Keratinocyte (primary cell): ENCODE data around the gene SLX4IP. TPM values are rescaled to one million over a fixed set of nuclear protein-coding genes. Genes with fewer than 3 reads are reported as not detected.

ENCODE experiments used
- DNase-seq: peaks from one replicate; pipeline ENCODE4 v3.0.0-alpha.2; 2011; ENCODE audit warnings: low read depth, missing footprints, low spot score
- FAIRE-seq: peaks from 2 replicates; lab custom pipeline; 2011; peaks lifted over from hg19 to GRCh38; lab: Jason Lieb, UNC
- H2AFZ ChIP-seq: 2 replicates; pipeline ENCODE4 v1.6.0; 2012; ENCODE audit warnings: low read length, control low read depth, inconsistent platforms; ENCODE audit not compliant: control insufficient read depth
- H3K27ac ChIP-seq: 2 replicates; pipeline ENCODE4 v1.5.1; 2011; ENCODE audit warnings: low read length; ENCODE audit not compliant: control insufficient read depth, insufficient read depth
- H3K27me3 ChIP-seq: 3 replicates; pipeline ENCODE4 v1.6.0; 2011; ENCODE audit warnings: low read length; ENCODE audit not compliant: control insufficient read depth, insufficient read depth; ENCODE audit errors: extremely low read depth
- H3K36me3 ChIP-seq, 2 experiments: 2 replicates in 1 of 2; 3 replicates in 1 of 2; pipeline ENCODE4 v1.5.1; 2011; ENCODE audit warnings: low read length in 2 of 2, mild to moderate bottlenecking in 1 of 2; ENCODE audit not compliant: control insufficient read depth in 2 of 2, insufficient read depth in 2 of 2; ENCODE audit errors: extremely low read depth in 1 of 2
- H3K4me1 ChIP-seq: 3 replicates; pipeline ENCODE4 v1.5.1; 2011; ENCODE audit warnings: low read length; ENCODE audit not compliant: control insufficient read depth, insufficient read depth; ENCODE audit errors: extremely low read depth
- H3K4me2 ChIP-seq: 3 replicates; pipeline ENCODE4 v1.6.0; 2011; ENCODE audit warnings: low read depth, low read length; ENCODE audit not compliant: control insufficient read depth, insufficient read depth; ENCODE audit errors: extremely low read depth
- H3K4me3 ChIP-seq, 3 experiments: fragments of 200-600 bp in 1 of 3; sonication (generic) in 1 of 3; 2 replicates in 2 of 3; 3 replicates in 1 of 3; pipeline ENCODE4 v1.5.1; 2011 to 2016; ENCODE audit warnings: low read length in 3 of 3, mild to moderate bottlenecking in 3 of 3, control low read depth in 2 of 3, inconsistent platforms in 1 of 3, low read depth in 1 of 3, mixed read lengths in 1 of 3, mixed run types in 1 of 3, moderate library complexity in 1 of 3; ENCODE audit not compliant: control insufficient read depth in 2 of 3, insufficient read depth in 2 of 3; ENCODE audit errors: extremely low read depth in 1 of 3
- H3K79me2 ChIP-seq: 2 replicates; pipeline ENCODE4 v1.6.0; 2012; ENCODE audit warnings: low read length; ENCODE audit not compliant: control insufficient read depth, insufficient read depth
- H3K9ac ChIP-seq: 3 replicates; pipeline ENCODE4 v1.6.0; 2011; ENCODE audit warnings: low read length; ENCODE audit not compliant: control insufficient read depth, insufficient read depth; ENCODE audit errors: extremely low read depth
- H3K9me1 ChIP-seq: 3 replicates; pipeline ENCODE4 v1.6.0; 2011; ENCODE audit warnings: low read length; ENCODE audit not compliant: control insufficient read depth, insufficient read depth; ENCODE audit errors: extremely low read depth
- H3K9me3 ChIP-seq: 2 replicates; pipeline ENCODE4 v1.5.1; 2012; ENCODE audit warnings: low read depth, low read length; ENCODE audit not compliant: control insufficient read depth
- H4K20me1 ChIP-seq: 3 replicates; pipeline ENCODE4 v1.6.0; 2011; ENCODE audit warnings: low read length; ENCODE audit not compliant: control insufficient read depth, insufficient read depth; ENCODE audit errors: extremely low read depth
- CTCF ChIP-seq, 3 experiments: IDR thresholded peaks in 1 of 3; conservative IDR thresholded peaks in 1 of 3; optimal IDR thresholded peaks in 1 of 3; 2 replicates in 2 of 3; 3 replicates in 1 of 3; pipeline versions ENCODE3 to v1.5.1; 2011; ENCODE audit warnings: low read length in 3 of 3, mild to moderate bottlenecking in 3 of 3, moderate library complexity in 2 of 3, control low read depth in 1 of 3, inconsistent platforms in 1 of 3; ENCODE audit not compliant: insufficient read depth in 2 of 3; ENCODE audit errors: extremely low read depth in 1 of 3
- EZH2 ChIP-seq: IDR thresholded peaks from one replicate; pipeline ENCODE4 v1.6.1; 2012; ENCODE audit warnings: inconsistent platforms, mild to moderate bottlenecking, low read length, moderate library complexity
- dilution Hi-C: fragments of 300-500 bp; cut with MboI; formaldehyde crosslinking; loops from one replicate; pipeline ENCODE4 v1.7.0; 2020; ENCODE audit warnings: low sequenced_read_pairs; ENCODE audit not compliant: extremely low pct_ligation_motif_present
- polyA plus RNA-seq, 5 experiments: library from polyadenylated mRNA; depleted of rRNA in 3 of 5; stranded (reverse) in 3 of 5; stranded (forward) in 1 of 5; unstranded in 1 of 5; fragments of >200 nt; gene quantifications; 1 replicate in 1 of 5; 2 replicates in 3 of 5; 3 replicates in 1 of 5; pipeline versions ENCODE4 v1.2.1 to v1.2.3, GENCODE V29; 2011 to 2012; ENCODE audit warnings: missing spikeins in 2 of 5, low read depth in 1 of 5, low replicate concordance in 1 of 5

The SLX4IP gene
- polyA plus RNA-seq, 1 donor (not counting 4 experiments of a cell fraction or from before 2014, with no cell fraction given): 3.0 TPM

GRCh38 chr20:10492844-10493243, 57.7 kb downstream of the SLX4IP start:
- dilution Hi-C loops: no loop called here
- no peak for FAIRE-seq
- no peak for TF ChIP-seq EZH2
- no peak for TF ChIP-seq CTCF (optimal IDR thresholded peaks at IDR 0.05 in 1 of 3, IDR thresholded peaks at IDR 0.05 in 1 of 3, conservative IDR thresholded peaks at IDR 0.05 in 1 of 3; ENCODE audit: extremely low read depth in 1 of 3, insufficient read depth in 2 of 3, low read length in 3 of 3)

GRCh38 chr20:10495173-10495572, 60.1 kb downstream of the SLX4IP start:
- FAIRE-seq (no peak), DNase-seq (no peak)
- Histone ChIP-seq H3K4me3 (no peak overlapping the region), H3K4me2 (no peak overlapping the region), H3K36me3 (no peaks in the 10 kb centered on the region), H3K27ac (no peak overlapping the region), H3K4me1 (peaks cover 13% of the 10 kb centered on the region), H2AFZ (no peak overlapping the region), H3K9me3 (no peaks in the 10 kb centered on the region), H3K9me1 (no peaks in the 10 kb centered on the region), H3K27me3 (no peaks in the 10 kb centered on the region), H3K9ac (no peak overlapping the region), H3K79me2 (peaks cover 6% of the 10 kb centered on the region), H4K20me1 (no peaks in the 10 kb centered on the region)
- dilution Hi-C loops: no loop called here
- no peak for TF ChIP-seq EZH2
- no peak for TF ChIP-seq CTCF (optimal IDR thresholded peaks at IDR 0.05 in 1 of 3, IDR thresholded peaks at IDR 0.05 in 1 of 3, conservative IDR thresholded peaks at IDR 0.05 in 1 of 3; ENCODE audit: extremely low read depth in 1 of 3, insufficient read depth in 2 of 3, low read length in 3 of 3)

More at GRCh38 chr20:10492844-10493243, 57.7 kb downstream of the SLX4IP start:
- no peak overlapping the region for H3K27ac ChIP-seq
- H3K9me1 ChIP-seq: no peaks in the 10 kb centered on the region
- no peak overlapping the region for H3K4me2 ChIP-seq
- no peaks in the 10 kb centered on the region for H4K20me1 ChIP-seq
- H3K27me3 ChIP-seq: no peaks in the 10 kb centered on the region
- H3K4me3 ChIP-seq: no peak overlapping the region
- H3K9ac ChIP-seq: no peak overlapping the region
- H3K79me2 ChIP-seq: peaks cover 6% of the 10 kb centered on the region
- H2AFZ ChIP-seq: no peak overlapping the region
- peaks cover 15% of the 10 kb centered on the region for H3K4me1 ChIP-seq
- no peak for DNase-seq
- no peaks in the 10 kb centered on the region for H3K9me3 ChIP-seq
- H3K36me3 ChIP-seq: no peaks in the 10 kb centered on the region
